NCI-H1930 (cell line): ENCODE measurements around the gene GFM1.

Experiments used
- DNase-seq, 2 experiments: peaks; one replicate each; lab custom pipeline; 2025; lab: John Stamatoyannopoulos, UW

The GFM1 gene

GRCh38 chr3:158727206-158728060 lies 83.1 kb downstream of the GFM1 start:
- DNase-seq = peak in 1 of 2 experiments; percentile 2

GRCh38 chr3:158728061-158728377 lies 83.7 kb downstream of the GFM1 start:
- DNase-seq = no peak

- no peak for DNase-seq
Measured at GRCh38 chr3:158728851-158729250, 84.5 kb downstream of the GFM1 start.

GRCh38 chr3:158731486-158731885 lies 87.2 kb downstream of the GFM1 start:
- DNase-seq = no peak

GRCh38 chr3:158731938-158732855 lies 87.9 kb downstream of the GFM1 start, which contains the start of gene RARRES1:
Gene RARRES1 (minus strand): TSS chr3:158732457. CDS start chr3:158732415, 42 bp downstream.
- no peak for DNase-seq

- no peak for DNase-seq
Measured at GRCh38 chr3:158732856-158733200, 88.5 kb downstream of the GFM1 start.

- DNase-seq = no peak
Measured at GRCh38 chr3:158733656-158734055, 89.3 kb downstream of the GFM1 start.

GRCh38 chr3:158735296-158736033 lies 91.1 kb downstream of the GFM1 start:
- no peak for DNase-seq

- DNase-seq = no peak
Measured at GRCh38 chr3:158737410-158737809, 93.1 kb downstream of the GFM1 start.

GRCh38 chr3:158737976-158738615 lies 93.8 kb downstream of the GFM1 start:
- no peak for DNase-seq

- no peak for DNase-seq
Measured at GRCh38 chr3:158738653-158739052, 94.3 kb downstream of the GFM1 start.

GRCh38 chr3:158739078-158739477 lies 94.8 kb downstream of the GFM1 start:
- DNase-seq = no peak

- DNase-seq = no peak
Measured at GRCh38 chr3:158739661-158740060, 95.3 kb downstream of the GFM1 start.
